Effector memory CD4-positive, alpha-beta T cell (primary cell): ENCODE measurements around the gene OPCML.

Experiments
- DNase-seq, 3 donors: peaks; one replicate each; pipeline ENCODE4 v3.0.0-alpha.2; 2020
- H3K27ac ChIP-seq: 2 replicates; pipeline ENCODE4 v1.7.0; 2013; ENCODE audit warnings: mild to moderate bottlenecking, low read length, moderate library complexity; ENCODE audit not compliant: insufficient read depth, poor library complexity, severe bottlenecking
- H3K27me3 ChIP-seq: replicated peaks from 2 replicates; pipeline ENCODE4 v1.7.0; 2013; ENCODE audit warnings: mild to moderate bottlenecking, low read length; ENCODE audit not compliant: insufficient read depth, control insufficient read depth, poor library complexity, severe bottlenecking
- H3K36me3 ChIP-seq: 2 replicates; pipeline ENCODE4 v1.7.0; 2013; ENCODE audit warnings: mild to moderate bottlenecking, low read length, moderate library complexity; ENCODE audit not compliant: control insufficient read depth, insufficient read depth
- H3K4me1 ChIP-seq: 2 replicates; pipeline ENCODE4 v1.7.0; 2013; ENCODE audit warnings: low read length, mild to moderate bottlenecking; ENCODE audit not compliant: control insufficient read depth, insufficient read depth, poor library complexity, severe bottlenecking
- H3K4me3 ChIP-seq: 2 replicates; pipeline ENCODE4 v1.7.0; 2013; ENCODE audit warnings: low read length, low read depth, mild to moderate bottlenecking; ENCODE audit not compliant: insufficient read depth, poor library complexity, severe bottlenecking
- H3K9me3 ChIP-seq: 2 replicates; pipeline ENCODE4 v1.7.0; 2013; ENCODE audit warnings: mild to moderate bottlenecking, low read length, moderate library complexity; ENCODE audit not compliant: control insufficient read depth

OPCML gene

GRCh38 chr11:133239575-133239974 lies 292.7 kb downstream of the OPCML start:
- H3K4me1 ChIP-seq, result no peaks in the 10 kb centered on the region
- no peak overlapping the region for H3K4me3 ChIP-seq
- H3K36me3 ChIP-seq, result no peaks in the 10 kb centered on the region
- DNase-seq, result no peak
- H3K9me3 ChIP-seq, result no peaks in the 10 kb centered on the region
- H3K27ac ChIP-seq, result no peak overlapping the region
- no peaks in the 10 kb centered on the region for H3K27me3 ChIP-seq

DNA sequence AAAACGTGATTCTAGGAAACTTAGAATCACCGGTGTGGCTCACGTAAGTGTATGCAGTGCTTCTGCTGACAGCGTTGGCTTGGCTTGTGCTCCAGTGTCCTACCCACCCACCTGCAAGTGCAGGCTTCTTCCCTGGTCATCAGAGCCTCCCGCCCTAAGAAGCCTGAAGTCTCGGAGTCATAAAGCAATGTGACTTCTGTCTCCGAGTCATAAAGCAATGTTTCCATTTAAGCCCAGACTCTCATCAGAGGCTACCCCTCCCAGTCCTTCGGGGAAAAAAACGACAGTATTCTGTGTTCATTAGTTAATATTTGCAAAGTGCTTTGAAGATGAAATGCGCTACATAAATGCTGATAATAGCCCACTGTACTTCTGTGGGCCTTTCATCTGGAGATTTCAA lies 293.8 kb downstream of the OPCML start:
- no peaks in the 10 kb centered on the region for H3K4me1 ChIP-seq
- no peaks in the 10 kb centered on the region for H3K27me3 ChIP-seq
- H3K27ac ChIP-seq, result no peak overlapping the region
- DNase-seq, result no peak
- no peaks in the 10 kb centered on the region for H3K9me3 ChIP-seq
- no peak overlapping the region for H3K4me3 ChIP-seq
- H3K36me3 ChIP-seq, result no peaks in the 10 kb centered on the region

DNA sequence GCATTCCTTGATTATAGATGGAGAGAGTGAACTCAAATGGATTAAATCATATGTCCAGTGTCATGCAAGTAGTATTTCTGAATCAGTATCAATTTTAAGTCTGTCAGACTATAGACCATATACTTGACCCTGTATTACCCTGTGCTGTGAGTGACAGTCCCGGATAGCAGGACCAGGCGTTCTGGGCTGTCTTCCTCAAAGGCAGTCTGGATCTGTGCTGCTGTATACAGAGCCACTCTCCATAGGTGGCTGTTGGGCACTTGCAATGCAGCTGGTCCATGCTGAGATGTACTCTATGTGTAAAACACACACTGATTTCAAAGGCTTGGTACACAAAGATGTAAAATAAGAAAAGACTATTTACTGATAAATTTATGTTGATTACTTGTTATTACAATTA lies 294.3 kb downstream of the OPCML start:
- no peaks in the 10 kb centered on the region for H3K36me3 ChIP-seq
- no peak overlapping the region for H3K4me3 ChIP-seq
- no peaks in the 10 kb centered on the region for H3K27me3 ChIP-seq
- H3K9me3 ChIP-seq, result no peaks in the 10 kb centered on the region
- DNase-seq, result no peak
- H3K27ac ChIP-seq, result no peak overlapping the region
- no peaks in the 10 kb centered on the region for H3K4me1 ChIP-seq

- Histone ChIP-seq H3K4me1 (no peaks in the 10 kb centered on the region), H3K27ac (no peak overlapping the region), H3K36me3 (no peaks in the 10 kb centered on the region), H3K27me3 (no peaks in the 10 kb centered on the region), H3K9me3 (no peaks in the 10 kb centered on the region), H3K4me3 (no peak overlapping the region)
- DNase-seq, result no peak
These were observed 296.9 kb downstream of the OPCML start for GRCh38 chr11:133235381-133235780.

DNA sequence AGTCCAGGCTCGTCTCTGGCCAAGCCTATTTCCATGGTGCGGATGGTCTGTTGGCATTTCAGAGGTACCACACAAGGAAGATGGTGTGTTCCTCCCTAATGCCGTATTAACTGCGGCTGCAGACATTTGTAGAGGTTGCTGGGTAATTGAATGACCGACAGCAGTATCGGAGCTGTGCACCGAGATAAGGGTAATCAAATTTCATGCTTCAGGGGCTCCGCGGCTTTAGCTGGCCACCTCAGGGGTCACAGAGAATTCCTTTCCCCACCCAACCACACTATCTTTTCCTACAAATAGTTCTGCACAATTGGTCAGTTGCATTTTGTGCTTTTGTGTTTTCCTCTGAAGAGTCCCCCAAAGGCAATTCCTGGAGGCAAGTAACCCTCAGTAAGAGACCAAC lies 297.4 kb downstream of the OPCML start:
- H3K27me3 ChIP-seq, result no peaks in the 10 kb centered on the region
- no peaks in the 10 kb centered on the region for H3K36me3 ChIP-seq
- no peak overlapping the region for H3K4me3 ChIP-seq
- no peaks in the 10 kb centered on the region for H3K9me3 ChIP-seq
- no peak for DNase-seq
- H3K4me1 ChIP-seq, result no peaks in the 10 kb centered on the region
- H3K27ac ChIP-seq, result no peak overlapping the region

DNA sequence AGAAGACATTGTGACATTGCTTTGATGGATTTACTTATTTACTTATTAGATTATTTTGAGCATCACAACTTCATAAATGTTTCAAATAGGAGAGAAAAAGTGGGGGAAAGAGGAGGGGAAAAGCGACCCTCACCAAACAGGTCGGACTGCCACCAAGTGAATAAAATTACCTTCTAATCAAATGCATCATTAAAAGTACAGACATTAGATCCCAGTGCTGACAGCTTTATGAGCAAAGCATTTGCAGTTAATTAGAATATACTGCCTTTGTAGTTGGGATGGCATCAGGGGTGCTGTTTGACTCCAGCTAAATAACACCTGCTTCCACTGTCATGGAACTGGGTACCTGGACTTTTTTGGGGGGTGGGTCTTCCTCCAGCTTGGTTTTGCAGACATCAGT lies 299.6 kb downstream of the OPCML start:
- Histone ChIP-seq H3K9me3 (no peaks in the 10 kb centered on the region), H3K4me1 (no peaks in the 10 kb centered on the region), H3K4me3 (no peak overlapping the region), H3K27me3 (no peaks in the 10 kb centered on the region), H3K27ac (no peak overlapping the region), H3K36me3 (no peaks in the 10 kb centered on the region)
- no peak for DNase-seq

GRCh38 chr11:133230431-133230830 lies 301.9 kb downstream of the OPCML start:
- no peaks in the 10 kb centered on the region for H3K27me3 ChIP-seq
- H3K4me1 ChIP-seq, result no peaks in the 10 kb centered on the region
- no peak overlapping the region for H3K4me3 ChIP-seq
- no peak overlapping the region for H3K27ac ChIP-seq
- DNase-seq, result no peak
- no peaks in the 10 kb centered on the region for H3K9me3 ChIP-seq
- H3K36me3 ChIP-seq, result no peaks in the 10 kb centered on the region

GRCh38 chr11:133228471-133229329 lies 303.6 kb downstream of the OPCML start:
- Histone ChIP-seq H3K27me3 (no peaks in the 10 kb centered on the region), H3K4me1 (no peaks in the 10 kb centered on the region), H3K27ac (no peak overlapping the region), H3K36me3 (no peaks in the 10 kb centered on the region), H3K4me3 (no peak overlapping the region), H3K9me3 (no peaks in the 10 kb centered on the region)
- DNase-seq, result no peak

- no peak overlapping the region for H3K27ac ChIP-seq
- H3K9me3 ChIP-seq, result no peaks in the 10 kb centered on the region
- no peaks in the 10 kb centered on the region for H3K4me1 ChIP-seq
- DNase-seq, result no peak
- no peaks in the 10 kb centered on the region for H3K27me3 ChIP-seq
- H3K36me3 ChIP-seq, result no peaks in the 10 kb centered on the region
- no peak overlapping the region for H3K4me3 ChIP-seq
These were observed 304.6 kb downstream of the OPCML start for GRCh38 chr11:133227632-133228111.

GRCh38 chr11:133224271-133224670 lies 308.0 kb downstream of the OPCML start:
- Histone ChIP-seq H3K4me3 (no peak overlapping the region), H3K27ac (no peak overlapping the region), H3K27me3 (no peaks in the 10 kb centered on the region), H3K4me1 (no peaks in the 10 kb centered on the region), H3K9me3 (no peaks in the 10 kb centered on the region), H3K36me3 (no peaks in the 10 kb centered on the region)
- no peak for DNase-seq
